HEK293 (cell line): ENCODE measurements around the gene C20orf144.

ENCODE experiments used
- GLIS1 ChIP-seq: fragments of 450-650 bp; formaldehyde crosslinking; IDR thresholded peaks from 2 replicates; pipeline ENCODE4 v1.5.1; 2016; ENCODE audit warnings: missing biosample characterization, missing genetic modification characterization
- TF ChIP-seq, protein P1 (sequence below): fragments of 450-650 bp; formaldehyde crosslinking; IDR thresholded peaks from 2 replicates; pipeline ENCODE4 v1.5.1; 2016; ENCODE audit warnings: missing biosample characterization, missing genetic modification characterization

DNA sequence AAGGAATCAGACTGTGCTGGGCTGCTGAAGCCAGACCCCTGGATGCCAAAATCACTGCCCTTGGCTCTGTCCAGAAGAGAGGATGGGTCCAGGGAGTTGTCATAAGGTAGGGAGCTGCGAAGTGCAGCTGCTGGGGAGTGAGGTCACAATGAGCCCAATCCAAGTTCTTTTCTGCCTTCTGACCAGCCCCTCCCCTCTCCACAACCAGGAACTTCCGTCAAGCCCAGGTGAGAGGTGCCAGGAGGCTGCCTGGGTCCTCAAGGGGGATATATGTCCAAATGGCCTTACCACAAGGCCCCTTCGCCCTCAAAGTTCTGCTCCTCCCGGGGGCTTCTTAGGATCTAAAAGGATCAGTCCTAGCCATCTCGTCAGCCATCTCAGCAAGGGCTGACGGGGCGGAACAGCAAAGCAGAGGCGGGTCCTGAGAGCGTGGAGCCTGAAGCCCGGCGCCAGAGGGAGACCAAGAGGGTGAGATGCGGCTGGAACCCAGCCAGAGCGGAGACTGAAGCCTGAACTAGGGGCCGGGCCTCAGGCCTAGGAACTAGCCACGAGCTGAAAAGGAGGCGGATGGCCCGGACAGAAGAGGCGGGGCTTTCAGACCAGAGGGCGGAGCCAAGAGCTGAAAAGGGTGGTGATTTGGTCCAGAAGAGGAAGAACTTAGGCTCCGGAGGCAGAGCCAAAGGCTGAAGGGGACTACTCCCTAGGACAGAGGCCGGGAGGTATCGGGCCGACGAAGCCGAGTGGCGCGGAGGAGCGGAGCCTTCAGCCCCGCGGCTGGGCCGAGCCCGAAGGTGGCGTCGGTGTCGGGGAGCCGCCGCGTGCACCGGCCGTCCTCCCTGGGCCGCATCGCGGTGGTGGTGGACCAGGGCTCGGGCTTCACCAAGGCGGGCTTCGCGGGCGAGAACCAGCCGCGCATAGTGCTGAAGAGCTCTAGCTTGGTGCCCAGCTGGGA lies 4.4 kb downstream of the C20orf144 start, which contains the start of gene ACTL10:
- TF ChIP-seq, protein P1, sequence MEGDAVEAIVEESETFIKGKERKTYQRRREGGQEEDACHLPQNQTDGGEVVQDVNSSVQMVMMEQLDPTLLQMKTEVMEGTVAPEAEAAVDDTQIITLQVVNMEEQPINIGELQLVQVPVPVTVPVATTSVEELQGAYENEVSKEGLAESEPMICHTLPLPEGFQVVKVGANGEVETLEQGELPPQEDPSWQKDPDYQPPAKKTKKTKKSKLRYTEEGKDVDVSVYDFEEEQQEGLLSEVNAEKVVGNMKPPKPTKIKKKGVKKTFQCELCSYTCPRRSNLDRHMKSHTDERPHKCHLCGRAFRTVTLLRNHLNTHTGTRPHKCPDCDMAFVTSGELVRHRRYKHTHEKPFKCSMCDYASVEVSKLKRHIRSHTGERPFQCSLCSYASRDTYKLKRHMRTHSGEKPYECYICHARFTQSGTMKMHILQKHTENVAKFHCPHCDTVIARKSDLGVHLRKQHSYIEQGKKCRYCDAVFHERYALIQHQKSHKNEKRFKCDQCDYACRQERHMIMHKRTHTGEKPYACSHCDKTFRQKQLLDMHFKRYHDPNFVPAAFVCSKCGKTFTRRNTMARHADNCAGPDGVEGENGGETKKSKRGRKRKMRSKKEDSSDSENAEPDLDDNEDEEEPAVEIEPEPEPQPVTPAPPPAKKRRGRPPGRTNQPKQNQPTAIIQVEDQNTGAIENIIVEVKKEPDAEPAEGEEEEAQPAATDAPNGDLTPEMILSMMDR (tag by site-specific recombination): no peak
- no peak for TF ChIP-seq GLIS1 (tag by site-specific recombination)
